Measurements from ENCODE around the gene PIGK. TPM values are rescaled to one million over a fixed set of nuclear protein-coding genes. Genes with fewer than 3 reads are reported as not detected.
A peak's percentile ranks its signal among the peaks of the same experiment; 100 is the strongest.
"Not testable (repeated sequence)": the region's sequence is repeated elsewhere in the genome, so short reads cannot be mapped to it uniquely, and the experiment has no call there.

PIGK gene
- total RNA-seq, 1 donor from 2014 or later, result 22.1 TPM

- Mint-ChIP-seq H3K9me3 (ENCODE audit: low read depth) (peaks cover 5% of the 10 kb centered on the region), H3K27ac (no peak overlapping the region), H3K36me3 (ENCODE audit: insufficient read depth) (peaks cover 10% of the 10 kb centered on the region), H3K4me1 (ENCODE audit: low read depth) (no peaks in the 10 kb centered on the region), H3K27me3 (no peaks in the 10 kb centered on the region), H3K4me3 (ENCODE audit: low read depth) (no peak overlapping the region)
- DNase-seq (ENCODE audit: low spot score, unreplicated experiment), result no peak
- TF ChIP-seq, protein P1, sequence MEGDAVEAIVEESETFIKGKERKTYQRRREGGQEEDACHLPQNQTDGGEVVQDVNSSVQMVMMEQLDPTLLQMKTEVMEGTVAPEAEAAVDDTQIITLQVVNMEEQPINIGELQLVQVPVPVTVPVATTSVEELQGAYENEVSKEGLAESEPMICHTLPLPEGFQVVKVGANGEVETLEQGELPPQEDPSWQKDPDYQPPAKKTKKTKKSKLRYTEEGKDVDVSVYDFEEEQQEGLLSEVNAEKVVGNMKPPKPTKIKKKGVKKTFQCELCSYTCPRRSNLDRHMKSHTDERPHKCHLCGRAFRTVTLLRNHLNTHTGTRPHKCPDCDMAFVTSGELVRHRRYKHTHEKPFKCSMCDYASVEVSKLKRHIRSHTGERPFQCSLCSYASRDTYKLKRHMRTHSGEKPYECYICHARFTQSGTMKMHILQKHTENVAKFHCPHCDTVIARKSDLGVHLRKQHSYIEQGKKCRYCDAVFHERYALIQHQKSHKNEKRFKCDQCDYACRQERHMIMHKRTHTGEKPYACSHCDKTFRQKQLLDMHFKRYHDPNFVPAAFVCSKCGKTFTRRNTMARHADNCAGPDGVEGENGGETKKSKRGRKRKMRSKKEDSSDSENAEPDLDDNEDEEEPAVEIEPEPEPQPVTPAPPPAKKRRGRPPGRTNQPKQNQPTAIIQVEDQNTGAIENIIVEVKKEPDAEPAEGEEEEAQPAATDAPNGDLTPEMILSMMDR (IDR thresholded peaks at IDR 0.05; ENCODE audit: unreplicated experiment), result no peak
Measured at GRCh38 chr1:77164434-77164944, 54.7 kb downstream of the PIGK start.

DNA sequence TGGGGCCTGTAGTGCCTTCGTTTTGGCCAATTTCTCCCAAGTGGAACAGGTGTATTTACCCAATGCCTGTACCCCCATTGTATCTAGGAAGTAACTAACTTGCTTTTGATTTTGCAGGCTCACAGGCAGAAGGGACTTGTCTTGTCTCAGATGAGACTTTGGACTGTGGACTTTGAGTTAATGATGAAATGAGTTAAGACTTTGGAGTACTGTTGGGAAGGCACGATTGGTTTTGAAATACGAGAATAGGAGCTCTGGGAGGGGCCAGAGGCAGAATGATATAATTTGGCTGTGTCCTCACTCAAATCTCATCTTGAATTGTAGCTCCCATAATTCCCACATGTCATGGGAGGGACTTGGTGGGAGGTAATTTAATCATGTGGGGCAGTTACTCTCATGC, 59.5 kb downstream of the PIGK start:
- H3K4me1 Mint-ChIP-seq (ENCODE audit: low read depth); H3K27ac Mint-ChIP-seq; H3K27me3 Mint-ChIP-seq; H3K4me3 Mint-ChIP-seq (ENCODE audit: low read depth); DNase-seq (ENCODE audit: low spot score, unreplicated experiment): not testable (repeated sequence)
- H3K9me3 Mint-ChIP-seq (ENCODE audit: low read depth), result peaks cover 12% of the 10 kb centered on the region
- H3K36me3 Mint-ChIP-seq (ENCODE audit: insufficient read depth), result peaks cover 23% of the 10 kb centered on the region

GRCh38 chr1:77156214-77156613, 63.0 kb downstream of the PIGK start:
- Mint-ChIP-seq H3K4me1 (ENCODE audit: low read depth) (no peaks in the 10 kb centered on the region), H3K9me3 (ENCODE audit: low read depth) (peaks cover 18% of the 10 kb centered on the region), H3K4me3 (ENCODE audit: low read depth) (no peak overlapping the region), H3K36me3 (ENCODE audit: insufficient read depth) (peaks cover 26% of the 10 kb centered on the region), H3K27ac (no peak overlapping the region), H3K27me3 (no peaks in the 10 kb centered on the region)
- no peak for DNase-seq (ENCODE audit: low spot score, unreplicated experiment)
- TF ChIP-seq, protein P1 (IDR thresholded peaks at IDR 0.05; ENCODE audit: unreplicated experiment), result no peak

GRCh38 chr1:77146270-77146669, 73.0 kb downstream of the PIGK start:
- no peaks in the 10 kb centered on the region for H3K4me1 Mint-ChIP-seq (ENCODE audit: low read depth)
- H3K4me3 Mint-ChIP-seq (ENCODE audit: low read depth), result no peak overlapping the region
- H3K36me3 Mint-ChIP-seq (ENCODE audit: insufficient read depth), result peaks cover 3% of the 10 kb centered on the region
- peaks cover 3% of the 10 kb centered on the region for H3K9me3 Mint-ChIP-seq (ENCODE audit: low read depth)
- H3K27me3 Mint-ChIP-seq, result no peaks in the 10 kb centered on the region
- no peak for DNase-seq (ENCODE audit: low spot score, unreplicated experiment)
- TF ChIP-seq, protein P1 (IDR thresholded peaks at IDR 0.05; ENCODE audit: unreplicated experiment), result no peak
- H3K27ac Mint-ChIP-seq, result no peak overlapping the region

DNA sequence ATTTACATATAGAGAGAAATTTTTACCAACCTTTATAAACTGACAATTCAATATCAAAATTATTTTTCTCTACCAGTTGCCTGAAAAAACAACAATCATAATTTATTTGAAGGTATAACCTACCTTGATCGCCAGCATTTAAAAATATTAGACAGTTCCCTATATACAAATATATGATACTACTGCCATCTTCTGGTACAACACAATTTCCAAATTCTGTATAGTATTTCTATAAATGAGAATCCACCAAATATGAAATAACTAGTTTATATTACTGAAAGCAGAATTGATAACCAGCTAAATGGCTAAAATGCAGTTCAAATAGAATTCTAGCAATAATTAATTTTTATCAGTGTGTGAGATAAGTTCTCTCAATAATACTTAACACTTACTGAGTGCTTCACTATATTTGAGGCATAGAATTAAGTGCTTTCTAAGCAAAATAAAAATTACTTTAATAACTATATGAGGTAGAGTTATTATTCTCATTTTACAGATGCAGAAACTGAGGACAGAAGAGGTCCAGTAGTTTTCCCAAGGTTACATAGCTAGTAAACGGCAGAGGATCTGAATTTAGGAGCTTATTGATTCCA, 75.6 kb downstream of the PIGK start:
- no peak overlapping the region for H3K4me3 Mint-ChIP-seq (ENCODE audit: low read depth)
- no peaks in the 10 kb centered on the region for H3K4me1 Mint-ChIP-seq (ENCODE audit: low read depth)
- no peak for DNase-seq (ENCODE audit: low spot score, unreplicated experiment)
- TF ChIP-seq, protein P1 (IDR thresholded peaks at IDR 0.05; ENCODE audit: unreplicated experiment), result peak; percentile 59
- H3K27me3 Mint-ChIP-seq, result no peaks in the 10 kb centered on the region
- no peak overlapping the region for H3K27ac Mint-ChIP-seq
- no peaks in the 10 kb centered on the region for H3K36me3 Mint-ChIP-seq (ENCODE audit: insufficient read depth)
- H3K9me3 Mint-ChIP-seq (ENCODE audit: low read depth), result no peaks in the 10 kb centered on the region

GRCh38 chr1:77139389-77139788, 79.8 kb downstream of the PIGK start:
- no peak overlapping the region for H3K27ac Mint-ChIP-seq
- H3K36me3 Mint-ChIP-seq (ENCODE audit: insufficient read depth), result no peaks in the 10 kb centered on the region
- H3K4me1 Mint-ChIP-seq (ENCODE audit: low read depth), result no peaks in the 10 kb centered on the region
- no peak overlapping the region for H3K4me3 Mint-ChIP-seq (ENCODE audit: low read depth)
- no peaks in the 10 kb centered on the region for H3K27me3 Mint-ChIP-seq
- H3K9me3 Mint-ChIP-seq (ENCODE audit: low read depth), result no peaks in the 10 kb centered on the region
- TF ChIP-seq, protein P1 (IDR thresholded peaks at IDR 0.05; ENCODE audit: unreplicated experiment), result no peak
- DNase-seq (ENCODE audit: low spot score, unreplicated experiment), result no peak

Measured in progenitor cell of endocrine pancreas (in vitro differentiated cells).